NB4 (cell line): ENCODE results near the gene KMT2C.
"Not testable (repeated sequence)": the region's sequence is repeated elsewhere in the genome, so short reads cannot be mapped to it uniquely, and the experiment has no call there.

Source experiments
- CTCF ChIP-seq: IDR thresholded peaks from one replicate; pipeline ENCODE4 v1.5.1; 2012; ENCODE audit warnings: low read depth, low read length
- POLR2A ChIP-seq: IDR thresholded peaks from 2 replicates; pipeline ENCODE4 v1.6.1; 2011; ENCODE audit warnings: mild to moderate bottlenecking; ENCODE audit not compliant: insufficient read length; ENCODE audit errors: extremely low read depth

- TF ChIP-seq CTCF, POLR2A: not testable (repeated sequence)
Observed at GRCh38 chr7:152436931-152437575, 1.2 kb upstream of the KMT2C start.
